HEK293 (cell line): ENCODE measurements around the gene IRS2.
A peak's percentile ranks its signal among the peaks of the same experiment; 100 is the strongest.

Source experiments
- CTCF ChIA-PET: fragments of 350-600 bp; formaldehyde crosslinking; extraction: SDS; loops from one replicate; lab custom pipeline; 2021; ENCODE audit warnings: antibody characterized with exemption; lab: Yijun Ruan, JAX
- POLR2A ChIA-PET: fragments of 300-600 bp; formaldehyde crosslinking; extraction: SDS; loops from one replicate; lab custom pipeline; 2020; ENCODE audit warnings: antibody characterized with exemption, inconsistent platforms; lab: Yijun Ruan, JAX
- H3K27ac ChIP-seq: fragments of 200-500 bp; sonication (Bioruptor generic); 2 replicates; pipeline ENCODE4 v1.5.1; 2014; ENCODE audit warnings: low read depth, low read length, control low read depth, inconsistent platforms; ENCODE audit errors: extremely low read depth
- H3K36me3 ChIP-seq, 2 experiments: fragments of 200-500 bp in 1 of 2; sonication (Bioruptor generic) in 1 of 2; 1 replicate in 1 of 2; 2 replicates in 1 of 2; pipeline ENCODE4 v1.5.1; 2014 to 2017; ENCODE audit warnings: inconsistent platforms in 2 of 2, low read length in 2 of 2; ENCODE audit not compliant: control insufficient read depth in 2 of 2, insufficient read depth in 1 of 2
- H3K4me1 ChIP-seq: fragments of 200-500 bp; sonication (Bioruptor generic); 2 replicates; pipeline ENCODE4 v1.5.1; 2014; ENCODE audit warnings: mild to moderate bottlenecking, low read length, inconsistent platforms; ENCODE audit not compliant: control insufficient read depth, insufficient read depth
- H3K4me3 ChIP-seq: 2 replicates; pipeline ENCODE4 v1.5.1; 2011; ENCODE audit warnings: low read depth, mild to moderate bottlenecking, control low read depth, low read length, moderate library complexity
- H3K9me3 ChIP-seq: fragments of 200-500 bp; sonication (Bioruptor generic); 2 replicates; pipeline ENCODE4 v1.5.1; 2014; ENCODE audit warnings: low read depth, low read length, inconsistent platforms; ENCODE audit not compliant: control insufficient read depth, insufficient read depth
- PRDM6 ChIP-seq: fragments of 450-650 bp; formaldehyde crosslinking; IDR thresholded peaks from 2 replicates; pipeline ENCODE4 v1.5.1; 2017; ENCODE audit warnings: missing biosample characterization, missing genetic modification characterization
- ZIC2 ChIP-seq: fragments of 450-650 bp; formaldehyde crosslinking; IDR thresholded peaks from 2 replicates; pipeline ENCODE4 v1.5.1; 2016; ENCODE audit warnings: missing biosample characterization, missing genetic modification characterization
- ZNF112 ChIP-seq: fragments of 450-650 bp; formaldehyde crosslinking; IDR thresholded peaks from 2 replicates; pipeline ENCODE4 v1.5.0; 2017; ENCODE audit warnings: missing biosample characterization, missing genetic modification characterization
- ZNF19 ChIP-seq: fragments of 450-650 bp; formaldehyde crosslinking; IDR thresholded peaks from 2 replicates; pipeline ENCODE4; 2016; ENCODE audit warnings: missing biosample characterization, missing genetic modification characterization, low read depth
- ZNF335 ChIP-seq: fragments of 450-650 bp; formaldehyde crosslinking; conservative IDR thresholded peaks from 2 replicates; pipeline ENCODE4 v1.5.1; 2016; ENCODE audit warnings: missing biosample characterization, missing genetic modification characterization
- ZNF391 ChIP-seq: fragments of 450-650 bp; formaldehyde crosslinking; IDR thresholded peaks from 2 replicates; pipeline ENCODE4 v1.5.1; 2016; ENCODE audit warnings: low read depth, missing biosample characterization, missing genetic modification characterization, borderline replicate concordance
- ZNF544 ChIP-seq: fragments of 450-650 bp; formaldehyde crosslinking; IDR thresholded peaks from 2 replicates; pipeline ENCODE4 v1.5.0; 2017; ENCODE audit warnings: missing biosample characterization, missing genetic modification characterization
- ZNF610 ChIP-seq: fragments of 450-650 bp; formaldehyde crosslinking; IDR thresholded peaks from 2 replicates; pipeline ENCODE4 v1.5.1; 2016; ENCODE audit warnings: missing biosample characterization, missing genetic modification characterization, borderline replicate concordance
- ZNF623 ChIP-seq: fragments of 450-650 bp; formaldehyde crosslinking; IDR thresholded peaks from 2 replicates; pipeline ENCODE4 v1.5.1; 2016; ENCODE audit warnings: missing biosample characterization, missing genetic modification characterization
- ZNF660 ChIP-seq: fragments of 450-650 bp; IDR thresholded peaks from 2 replicates; pipeline ENCODE4 v1.5.1; 2018; ENCODE audit warnings: missing biosample characterization, mild to moderate bottlenecking, missing genetic modification characterization
- ZNF837 ChIP-seq: fragments of 450-650 bp; formaldehyde crosslinking; IDR thresholded peaks from 2 replicates; pipeline ENCODE4 v1.5.1; 2016; ENCODE audit warnings: missing biosample characterization, missing genetic modification characterization
- TF ChIP-seq, protein P1 (sequence below): fragments of 450-650 bp; formaldehyde crosslinking; IDR thresholded peaks from 2 replicates; pipeline ENCODE4 v1.5.1; 2016; ENCODE audit warnings: missing biosample characterization, missing genetic modification characterization, low read depth
- TF ChIP-seq, protein P2 (sequence below): fragments of 450-650 bp; formaldehyde crosslinking; IDR thresholded peaks from 2 replicates; pipeline ENCODE4 v1.5.1; 2016; ENCODE audit warnings: missing biosample characterization, missing genetic modification characterization, borderline replicate concordance

Gene IRS2

GRCh38 chr13:109706015-109706715 is 80.2 kb downstream of the IRS2 start:
- ChIA-PET CTCF (no interaction called here), POLR2A (no interaction called here)

DNA sequence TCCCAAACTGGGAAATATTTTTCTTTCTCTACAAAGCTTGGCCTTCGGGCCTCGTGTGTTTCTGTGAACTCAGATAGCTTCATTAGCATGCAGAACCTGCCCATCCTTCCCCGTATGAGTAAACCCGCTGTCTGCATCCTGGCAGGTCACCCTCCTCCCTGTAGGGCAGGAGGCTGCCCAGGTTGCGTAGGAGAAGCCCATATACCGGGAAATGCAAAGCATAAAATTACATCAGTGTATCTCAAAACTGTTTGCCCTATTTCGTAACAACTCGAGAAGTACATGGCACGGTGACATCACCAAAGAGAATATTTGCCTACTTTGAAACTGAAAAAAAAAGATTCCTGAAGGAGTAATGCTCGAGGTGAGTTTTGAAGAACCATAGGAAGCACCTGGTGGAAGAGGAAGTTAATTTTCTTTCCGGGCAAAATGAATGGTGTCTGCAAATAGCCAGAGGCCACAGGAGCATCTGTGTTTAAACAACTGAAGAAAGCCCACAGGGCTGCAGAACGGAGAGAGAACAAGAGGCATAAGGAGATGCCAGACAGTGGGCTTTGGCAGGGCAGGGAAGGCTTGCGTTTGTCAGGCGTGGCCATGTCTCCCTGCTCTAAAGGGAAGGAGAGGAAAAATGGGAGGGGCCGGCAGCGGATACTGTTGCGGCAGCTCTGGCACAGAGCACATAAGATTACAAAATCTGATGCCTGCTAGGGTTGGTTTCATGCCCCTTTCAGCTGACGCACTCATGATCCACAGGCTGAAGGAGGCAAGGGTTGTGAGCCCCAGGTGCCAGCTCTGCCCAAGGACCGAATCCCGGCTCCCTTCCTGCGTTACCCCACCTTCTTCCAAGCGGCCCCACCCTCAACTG is 81.4 kb downstream of the IRS2 start:
- no peak overlapping the region for H3K27ac ChIP-seq
- no peak overlapping the region for H3K4me3 ChIP-seq
- no peaks in the 10 kb centered on the region for H3K9me3 ChIP-seq
- no peaks in the 10 kb centered on the region; the same call in 1 of the 2 replicates for H3K4me1 ChIP-seq
- ChIA-PET POLR2A (no interaction called here), CTCF (no interaction called here)
- H3K36me3 ChIP-seq = no peaks in the 10 kb centered on the region
- TF ChIP-seq, protein P1, sequence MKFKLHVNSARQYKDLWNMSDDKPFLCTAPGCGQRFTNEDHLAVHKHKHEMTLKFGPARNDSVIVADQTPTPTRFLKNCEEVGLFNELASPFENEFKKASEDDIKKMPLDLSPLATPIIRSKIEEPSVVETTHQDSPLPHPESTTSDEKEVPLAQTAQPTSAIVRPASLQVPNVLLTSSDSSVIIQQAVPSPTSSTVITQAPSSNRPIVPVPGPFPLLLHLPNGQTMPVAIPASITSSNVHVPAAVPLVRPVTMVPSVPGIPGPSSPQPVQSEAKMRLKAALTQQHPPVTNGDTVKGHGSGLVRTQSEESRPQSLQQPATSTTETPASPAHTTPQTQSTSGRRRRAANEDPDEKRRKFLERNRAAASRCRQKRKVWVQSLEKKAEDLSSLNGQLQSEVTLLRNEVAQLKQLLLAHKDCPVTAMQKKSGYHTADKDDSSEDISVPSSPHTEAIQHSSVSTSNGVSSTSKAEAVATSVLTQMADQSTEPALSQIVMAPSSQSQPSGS (tag by site-specific recombination) = peak; percentile 80
- TF ChIP-seq ZNF660 (tag by site-specific recombination) (0 out of 2 replicates have a peak, but pooled peaks have one; percentile 54), ZNF19 (tag by site-specific recombination) (no peak), PRDM6 (tag by site-specific recombination) (0 out of 2 replicates have a peak, but pooled peaks have one; percentile 12), ZNF335 (0 out of 2 replicates have a peak, but pooled peaks have one; percentile 10)

More at GRCh38 chr13:109706015-109706715, 80.2 kb downstream of the IRS2 start:
- TF ChIP-seq ZNF335 (0 out of 2 replicates have a peak, but pooled peaks have one; percentile 12), ZNF112 (tag by site-specific recombination) (no peak), ZIC2 (tag by site-specific recombination) (peak; percentile 18; the same call in 1 of the 2 replicates), ZNF837 (no peak)
- H3K9me3 ChIP-seq = no peaks in the 10 kb centered on the region
- H3K4me1 ChIP-seq = no peaks in the 10 kb centered on the region
- no peaks in the 10 kb centered on the region for H3K36me3 ChIP-seq
- H3K4me3 ChIP-seq = no peak overlapping the region
- H3K27ac ChIP-seq = no peak overlapping the region

DNA sequence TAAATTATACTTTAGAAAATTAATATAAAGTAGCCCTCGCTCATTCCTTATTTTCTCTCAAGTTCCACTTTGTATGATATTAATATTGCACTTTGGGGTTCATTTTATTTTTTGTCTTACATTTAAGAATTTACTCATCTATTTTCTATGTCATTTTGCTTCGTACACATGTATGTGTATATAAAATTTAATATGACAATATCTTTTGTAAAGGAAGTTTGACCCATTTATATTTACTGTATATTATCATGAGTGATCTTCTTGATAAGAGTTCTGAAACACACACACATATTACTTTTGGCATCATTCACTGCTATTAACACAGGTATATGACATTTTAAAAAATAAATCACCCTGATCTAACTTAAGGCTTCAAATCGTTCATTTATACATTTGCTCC is 83.1 kb downstream of the IRS2 start:
- H3K27ac ChIP-seq = no peak overlapping the region
- no peaks in the 10 kb centered on the region for H3K36me3 ChIP-seq
- no peaks in the 10 kb centered on the region for H3K9me3 ChIP-seq
- no peak overlapping the region for H3K4me3 ChIP-seq
- POLR2A ChIA-PET = no interaction called here
- CTCF ChIA-PET = interaction anchor here (0.6 to 0.8 kb wide), 2 partner anchors 22 to 1356 kb away, joined by 3 to 4 read pairs; no protein-coding TSS in a partner anchor
- TF ChIP-seq ZNF610 (tag by site-specific recombination) = no peak
- no peak for TF ChIP-seq ZNF544 (tag by site-specific recombination)
- TF ChIP-seq, protein P2, sequence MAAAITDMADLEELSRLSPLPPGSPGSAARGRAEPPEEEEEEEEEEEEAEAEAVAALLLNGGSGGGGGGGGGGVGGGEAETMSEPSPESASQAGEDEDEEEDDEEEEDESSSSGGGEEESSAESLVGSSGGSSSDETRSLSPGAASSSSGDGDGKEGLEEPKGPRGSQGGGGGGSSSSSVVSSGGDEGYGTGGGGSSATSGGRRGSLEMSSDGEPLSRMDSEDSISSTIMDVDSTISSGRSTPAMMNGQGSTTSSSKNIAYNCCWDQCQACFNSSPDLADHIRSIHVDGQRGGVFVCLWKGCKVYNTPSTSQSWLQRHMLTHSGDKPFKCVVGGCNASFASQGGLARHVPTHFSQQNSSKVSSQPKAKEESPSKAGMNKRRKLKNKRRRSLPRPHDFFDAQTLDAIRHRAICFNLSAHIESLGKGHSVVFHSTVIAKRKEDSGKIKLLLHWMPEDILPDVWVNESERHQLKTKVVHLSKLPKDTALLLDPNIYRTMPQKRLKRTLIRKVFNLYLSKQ = no peak
- no peak for TF ChIP-seq ZNF623 (tag by site-specific recombination)
- no peak for TF ChIP-seq ZNF391 (tag by site-specific recombination)
- no peaks in the 10 kb centered on the region; the same call in 1 of the 2 replicates for H3K4me1 ChIP-seq
